ENCODE data around the gene CDK9.
"Not testable (repeated sequence)": the region's sequence is repeated elsewhere in the genome, so short reads cannot be mapped to it uniquely, and the experiment has no call there.

CDK9 gene

DNA sequence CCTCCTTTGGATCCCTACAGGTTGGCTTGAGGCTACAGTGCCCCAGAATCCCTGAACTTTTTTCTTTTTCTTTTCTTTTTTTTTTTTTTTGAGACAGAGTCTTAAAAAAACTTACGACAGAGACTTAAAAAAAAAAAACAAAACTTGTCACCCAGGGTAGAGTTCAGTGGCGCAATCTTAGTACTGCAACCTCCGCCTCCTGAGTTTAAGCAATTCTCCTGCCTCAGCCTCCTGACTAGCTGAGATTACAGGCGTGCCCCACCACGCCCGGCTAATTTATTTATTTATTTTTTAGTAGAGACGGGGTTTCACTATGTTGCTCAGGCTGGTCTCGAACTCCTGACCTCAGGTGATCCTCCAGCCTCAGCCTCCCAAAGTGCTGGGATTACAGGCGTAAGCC is 4.9 kb upstream of the CDK9 start:
- DNase-seq: not testable (repeated sequence)

- DNase-seq: no peak
Observed at GRCh38 chr9:127781806-127782205, 4.0 kb upstream of the CDK9 start.

- DNase-seq: no peak
Observed at GRCh38 chr9:127783111-127784008, 2.5 kb upstream of the CDK9 start.

DNA sequence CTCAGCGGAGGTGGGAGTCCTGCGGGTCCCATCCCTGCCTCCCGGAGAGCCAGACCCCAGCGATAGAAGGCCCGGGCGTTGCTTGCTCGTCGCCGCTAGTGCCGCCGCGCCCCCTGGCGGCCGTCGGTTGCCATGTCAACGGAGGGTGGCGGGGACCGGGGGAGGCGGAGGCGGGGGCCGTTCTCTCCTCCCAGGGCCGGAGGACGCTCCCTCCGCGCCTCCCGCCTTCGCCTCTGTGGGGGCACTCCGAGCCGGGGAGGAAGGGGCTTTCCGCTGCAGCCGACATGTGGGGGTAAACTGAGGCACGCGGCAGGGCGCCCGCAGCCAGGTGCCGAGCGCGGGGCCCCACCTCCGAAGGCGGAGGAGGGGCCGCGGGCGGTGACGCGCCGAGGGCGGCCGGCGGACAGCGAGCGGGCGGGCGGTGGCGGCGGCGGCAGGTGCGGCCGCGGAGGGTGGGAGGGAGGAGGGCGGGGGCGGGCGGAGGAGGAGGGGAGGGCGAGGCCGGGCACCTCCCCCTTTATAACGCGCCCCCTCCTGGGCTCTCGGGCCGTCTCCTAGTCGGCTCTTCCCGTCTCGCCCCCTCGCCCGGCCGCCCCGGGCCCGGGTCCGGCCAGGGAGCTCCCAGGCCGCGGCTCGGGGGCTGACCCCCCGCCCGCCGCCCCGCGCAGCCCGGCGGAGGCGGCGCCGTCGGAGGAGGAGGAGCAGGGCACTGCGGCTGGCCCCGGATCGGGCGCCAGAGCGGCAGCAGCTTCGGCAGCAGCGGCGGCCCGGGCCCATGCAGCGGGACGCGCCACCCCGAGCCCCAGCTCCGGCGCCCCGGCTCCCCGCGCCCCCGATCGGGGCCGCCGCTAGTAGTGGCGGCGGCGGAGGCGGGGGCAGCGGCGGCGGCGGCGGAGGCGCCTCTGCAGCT is 556 bp upstream of the CDK9 start:
- peak; percentile 89 for DNase-seq

DNA sequence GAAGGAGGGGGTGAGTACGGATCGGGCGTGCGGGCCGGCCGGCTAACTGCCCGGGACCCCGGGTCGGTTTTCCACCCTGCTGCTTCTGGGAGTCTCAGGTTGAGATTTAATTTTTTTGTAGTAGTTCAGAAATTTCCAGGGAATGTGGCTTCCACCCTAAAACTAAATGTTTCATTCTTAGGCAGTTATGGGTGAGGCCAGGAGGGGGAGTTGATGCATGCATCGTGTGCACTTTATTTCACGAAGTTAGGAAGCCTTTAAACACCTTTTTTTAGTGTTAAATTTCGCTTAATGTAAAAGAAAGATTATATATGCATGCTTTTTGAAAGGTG is 905 bp downstream of the CDK9 start:
- DNase-seq: no peak

DNA sequence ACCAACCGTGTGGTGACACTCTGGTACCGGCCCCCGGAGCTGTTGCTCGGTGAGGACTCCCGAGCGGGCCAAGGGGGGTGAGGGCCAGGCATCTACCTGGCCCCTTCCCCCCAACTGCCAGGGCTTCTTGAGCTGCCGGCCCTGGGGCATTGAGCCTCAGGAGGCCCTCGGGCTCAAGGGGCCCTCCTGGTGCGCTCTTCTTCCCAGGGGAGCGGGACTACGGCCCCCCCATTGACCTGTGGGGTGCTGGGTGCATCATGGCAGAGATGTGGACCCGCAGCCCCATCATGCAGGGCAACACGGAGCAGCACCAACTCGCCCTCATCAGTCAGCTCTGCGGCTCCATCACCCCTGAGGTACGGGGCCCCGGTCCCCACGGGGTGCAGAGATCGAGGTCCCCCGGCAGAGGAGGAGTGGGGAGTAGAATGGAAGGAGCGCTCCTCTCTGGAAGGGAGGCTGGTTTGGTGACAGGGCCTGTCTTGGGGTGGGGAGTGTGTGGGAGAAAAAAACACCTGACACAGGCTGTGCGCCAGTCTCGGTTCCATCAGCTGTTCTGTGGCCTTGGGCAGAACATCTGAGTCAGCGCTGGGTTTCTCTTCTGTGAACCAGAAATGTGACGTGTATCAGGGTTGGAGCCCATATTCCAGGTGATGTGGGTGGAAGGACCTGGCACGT is 2.6 kb downstream of the CDK9 start:
- DNase-seq: no peak

DNA sequence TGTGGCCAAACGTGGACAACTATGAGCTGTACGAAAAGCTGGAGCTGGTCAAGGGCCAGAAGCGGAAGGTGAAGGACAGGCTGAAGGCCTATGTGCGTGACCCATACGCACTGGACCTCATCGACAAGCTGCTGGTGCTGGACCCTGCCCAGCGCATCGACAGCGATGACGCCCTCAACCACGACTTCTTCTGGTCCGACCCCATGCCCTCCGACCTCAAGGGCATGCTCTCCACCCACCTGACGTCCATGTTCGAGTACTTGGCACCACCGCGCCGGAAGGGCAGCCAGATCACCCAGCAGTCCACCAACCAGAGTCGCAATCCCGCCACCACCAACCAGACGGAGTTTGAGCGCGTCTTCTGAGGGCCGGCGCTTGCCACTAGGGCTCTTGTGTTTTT is 3.3 kb downstream of the CDK9 start:
- no peak for DNase-seq

DNA sequence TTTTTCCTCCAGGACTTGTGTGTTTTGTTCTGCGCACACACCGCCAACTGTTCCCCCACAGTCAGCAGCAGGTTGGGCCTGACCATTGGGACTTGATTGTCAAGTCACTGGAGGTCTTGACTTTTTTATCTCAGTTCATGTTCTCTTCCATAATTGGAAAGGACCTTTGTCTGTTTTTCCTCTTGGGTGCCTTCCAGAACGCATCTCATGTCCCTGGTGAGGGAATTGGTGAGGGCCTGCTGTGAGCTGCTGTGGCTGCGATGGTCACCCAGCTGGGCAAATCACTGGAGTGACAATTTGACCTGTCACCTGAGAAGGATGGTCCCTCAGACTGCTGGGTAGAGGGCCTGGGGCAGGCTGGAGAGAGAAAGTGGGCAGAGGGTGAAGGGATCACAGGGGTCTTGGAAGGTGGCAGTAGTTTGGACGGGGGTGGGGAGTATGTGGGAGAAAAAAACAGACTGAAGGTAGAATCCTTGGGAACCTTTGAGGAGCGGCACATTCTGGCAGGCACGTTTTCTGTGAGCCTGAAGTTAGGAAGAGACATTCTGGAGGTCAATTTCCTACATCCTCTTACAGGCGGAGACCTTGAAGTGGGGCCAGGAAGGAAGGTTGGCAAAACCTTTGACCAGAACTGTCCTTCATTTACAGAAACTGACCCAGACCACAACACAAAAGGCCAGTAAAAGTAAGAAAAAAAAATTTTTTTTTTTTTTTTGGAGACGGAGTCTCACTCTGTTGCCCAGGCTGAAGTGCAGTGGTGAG is 4.4 kb downstream of the CDK9 start:
- DNase-seq: no peak

GRCh38 chr9:127791085-127791484 is 5.3 kb downstream of the CDK9 start:
- DNase-seq: no peak

DNA sequence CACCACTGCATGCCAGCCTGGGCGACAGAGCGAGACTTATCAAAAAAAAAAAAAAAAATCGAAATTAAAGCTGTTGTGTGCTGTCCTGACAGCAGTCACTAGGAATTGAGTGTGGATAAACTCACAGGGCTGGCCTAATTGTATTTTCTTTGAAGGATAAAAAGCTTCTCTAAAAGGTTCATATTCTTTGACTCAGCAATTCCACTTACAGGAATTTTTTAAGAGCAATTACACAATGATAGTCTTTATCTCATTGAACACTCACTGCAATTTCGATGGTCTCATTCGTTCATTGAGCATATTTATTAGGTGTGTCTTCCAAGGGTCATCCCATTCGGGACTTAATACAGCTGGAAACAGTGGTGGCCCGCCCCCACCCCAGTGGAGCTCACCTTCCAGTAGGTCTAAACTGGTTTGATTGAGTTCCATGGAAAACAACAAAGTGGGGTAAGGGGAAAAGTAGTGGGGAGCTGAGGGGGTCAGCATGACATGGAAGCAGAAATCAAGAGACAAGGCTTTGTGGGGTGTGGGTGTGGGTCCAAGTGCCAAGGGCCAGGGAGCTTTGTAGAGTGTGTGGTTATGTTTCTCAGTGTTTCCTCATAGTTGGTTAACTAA is 6.7 kb downstream of the CDK9 start:
- DNase-seq: no peak

DNA sequence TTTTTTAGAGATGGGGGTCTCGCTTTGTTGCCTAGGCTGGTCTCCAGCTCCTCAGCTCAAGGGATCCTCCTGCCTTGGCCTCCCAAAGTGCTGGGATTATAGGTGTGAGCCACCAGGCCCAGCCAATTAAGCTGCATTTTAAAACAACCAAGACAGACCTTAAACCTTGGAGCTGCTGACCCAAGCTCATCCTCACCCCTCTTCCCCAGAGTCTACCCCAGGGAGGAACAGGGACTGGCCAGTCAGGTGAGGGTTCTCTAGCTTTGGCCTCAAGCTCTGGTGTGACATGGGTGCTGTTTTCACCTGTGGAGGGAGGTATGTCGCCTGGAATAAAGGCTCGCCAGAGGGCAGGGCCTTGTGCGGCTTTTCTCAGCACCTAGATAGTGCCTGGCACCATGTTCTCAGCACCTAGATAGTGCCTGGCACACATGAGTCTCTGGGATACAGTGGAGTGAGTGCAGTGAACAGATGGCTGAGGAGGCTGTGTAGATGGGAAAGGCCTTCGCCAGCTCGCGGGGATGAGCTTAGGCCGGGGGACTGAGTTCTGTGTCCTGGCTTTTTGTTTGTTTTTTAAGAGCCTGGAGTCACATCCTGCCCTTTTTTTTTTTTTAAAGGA is 7.4 kb downstream of the CDK9 start:
- peak; percentile 75 for DNase-seq

- DNase-seq: no peak
Observed at GRCh38 chr9:127794001-127794791, 8.4 kb downstream of the CDK9 start.

GRCh38 chr9:127796225-127796813 is 10.5 kb downstream of the CDK9 start:
- no peak for DNase-seq

DNA sequence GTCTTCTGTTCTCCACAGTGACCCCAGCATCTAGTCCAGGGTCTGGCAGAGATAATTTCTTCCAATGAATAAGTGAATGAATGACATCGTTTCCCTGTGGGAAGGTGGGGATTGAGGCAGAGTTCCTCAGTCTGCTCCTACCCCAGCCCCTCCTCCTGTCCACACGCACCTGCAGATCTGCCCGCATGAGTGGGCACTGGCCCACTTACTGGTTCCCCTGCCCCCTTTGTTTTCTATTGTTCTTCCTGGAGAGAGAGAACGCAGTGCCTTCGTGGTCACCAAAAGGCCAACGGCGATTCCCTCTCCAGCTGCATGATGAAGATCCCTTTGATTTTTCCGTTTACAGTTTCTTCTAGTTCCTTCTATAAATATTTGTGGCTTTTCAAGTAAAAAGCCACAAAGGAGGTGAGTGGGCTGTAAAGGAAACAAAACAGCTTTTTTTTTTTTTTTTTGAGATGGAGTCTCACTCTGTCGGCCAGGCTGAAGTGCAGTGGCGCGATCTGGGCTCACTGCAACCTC is 11.1 kb downstream of the CDK9 start:
- no peak for DNase-seq

- no peak for DNase-seq
Observed at GRCh38 chr9:127801955-127802575, 16.2 kb downstream of the CDK9 start.

DNA sequence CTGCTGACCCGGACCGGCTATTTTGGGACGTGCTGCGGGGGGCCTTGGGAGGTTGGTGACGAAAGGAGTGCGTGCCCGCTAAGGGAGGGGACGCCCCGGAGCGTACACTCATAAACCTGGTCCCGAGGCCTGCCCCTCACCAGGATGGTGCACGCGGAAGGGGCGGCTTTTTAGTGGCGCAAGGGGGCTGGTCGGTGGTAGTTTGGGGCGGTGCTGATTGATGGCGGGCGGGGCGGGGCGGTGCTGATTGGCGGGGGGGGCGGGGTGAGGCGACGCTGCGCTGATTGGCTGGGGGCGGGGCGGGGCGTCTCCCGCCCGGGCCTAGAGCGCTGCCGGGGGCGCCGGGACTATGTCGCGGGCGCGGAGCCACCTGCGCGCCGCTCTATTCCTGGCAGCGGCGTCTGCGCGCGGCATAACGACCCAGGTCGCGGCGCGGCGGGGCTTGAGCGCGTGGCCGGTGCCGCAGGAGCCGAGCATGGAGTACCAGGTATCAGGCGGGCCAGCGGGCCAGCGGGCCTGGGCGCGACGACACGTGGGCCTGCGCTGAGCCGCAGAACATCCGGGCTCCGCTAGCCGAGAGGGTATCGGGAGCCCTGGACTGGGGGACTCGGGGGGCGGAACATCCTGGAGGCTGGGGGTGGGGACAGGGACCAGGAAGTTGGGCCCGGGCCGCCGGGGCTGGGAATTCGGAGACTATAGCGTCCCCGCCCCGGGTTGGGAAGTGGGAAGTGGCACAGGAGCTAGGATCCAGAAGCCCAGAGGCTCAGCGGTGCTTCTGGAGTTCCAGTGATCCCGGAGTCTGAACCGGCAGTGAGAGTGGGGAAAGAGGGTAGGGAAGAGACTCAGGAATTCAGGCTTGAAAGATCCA is 17.0 kb downstream of the CDK9 start, which contains the start of gene FPGS:
FPGS (plus strand) TSS at position 307 of the 868 bp plus-strand sequence; CDS start at position 350, 43 bp downstream.
- DNase-seq: peak; percentile 91

DNA sequence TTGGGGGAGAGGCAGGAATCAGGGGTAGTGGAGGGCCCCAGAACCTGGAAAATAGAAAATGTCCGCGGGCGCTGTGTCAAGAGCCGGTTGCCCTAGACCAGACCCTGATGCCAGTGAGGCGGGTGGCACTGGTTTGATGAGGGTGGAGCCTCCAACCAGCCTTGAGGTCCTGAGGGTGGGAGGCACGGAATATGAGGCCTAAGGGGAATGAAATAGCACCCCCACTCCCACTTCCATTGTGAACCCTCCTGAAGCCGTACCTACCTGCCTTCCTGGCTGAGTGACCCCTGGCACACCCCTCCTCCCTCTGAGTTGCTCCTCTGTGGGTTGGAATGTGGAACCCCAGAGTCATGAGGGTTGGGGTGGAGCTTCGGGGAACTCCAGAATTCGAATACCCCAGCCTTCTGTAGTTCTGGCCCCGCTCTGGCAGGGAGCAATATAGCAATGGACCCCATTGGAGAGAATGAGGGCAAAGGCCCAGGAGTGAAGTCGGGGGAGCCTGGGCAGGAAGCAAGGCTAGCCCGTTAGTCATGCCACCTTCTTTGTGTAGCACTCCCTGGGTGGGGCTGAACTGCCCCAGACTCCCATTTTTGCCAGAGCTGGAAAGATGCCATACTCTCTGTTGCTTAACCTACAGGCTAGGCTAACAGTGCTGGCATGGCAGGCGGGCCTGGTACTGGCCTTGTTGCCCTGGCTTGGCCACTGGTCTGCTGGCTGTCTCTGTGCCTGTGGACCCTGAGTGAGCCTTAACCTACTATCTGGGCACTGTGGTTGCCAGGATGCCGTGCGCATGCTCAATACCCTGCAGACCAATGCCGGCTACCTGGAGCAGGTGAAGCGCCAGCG is 17.9 kb downstream of the CDK9 start:
- no peak for DNase-seq

DNA sequence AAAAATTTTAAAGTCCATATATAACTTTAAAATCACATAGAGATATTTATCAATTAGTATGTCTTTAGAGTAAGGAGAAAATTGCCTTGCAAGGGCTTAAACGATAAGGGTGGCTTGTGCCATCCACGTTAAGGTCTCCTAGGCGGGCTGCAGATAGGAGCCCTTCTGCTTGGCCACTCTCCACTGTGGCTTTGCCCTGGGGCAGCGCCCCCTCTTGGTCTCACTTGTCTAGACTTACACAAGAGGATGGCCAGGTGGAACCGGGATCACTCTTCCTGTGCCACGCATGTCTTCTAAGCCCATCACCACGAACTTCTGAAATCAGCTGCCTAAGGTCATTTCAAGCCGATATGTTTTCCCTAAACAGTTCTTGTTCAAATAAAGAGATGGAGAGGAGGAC is 19.8 kb downstream of the CDK9 start:
- DNase-seq: peak; percentile 73
